OCI-LY3 (cell line): Measurements from ENCODE around the gene CAMTA1.
"Not testable (repeated sequence)": the region's sequence is repeated elsewhere in the genome, so short reads cannot be mapped to it uniquely, and the experiment has no call there.

ENCODE experiments used
- H2AFZ ChIP-seq: fragments of 200-600, 300-600 bp; shearing (Covaris generic); 2 replicates; pipeline ENCODE4 v1.6.0; 2014; ENCODE audit warnings: antibody characterized with exemption, low read depth, low read length
- H3K27ac ChIP-seq: fragments of 200-600, 300-600 bp; sonication (generic); 2 replicates; pipeline ENCODE4 v1.5.1; 2014; ENCODE audit warnings: mild to moderate bottlenecking, low read length, moderate library complexity, mixed read lengths
- H3K27me3 ChIP-seq: fragments of 200-600, 300-600 bp; sonication (generic); 2 replicates; pipeline ENCODE4 v1.6.1; 2014; ENCODE audit warnings: low read depth, low read length, mixed read lengths
- H3K36me3 ChIP-seq: fragments of 200-600, 300-600 bp; sonication (generic); replicated peaks from 2 replicates; pipeline ENCODE3; 2014; ENCODE audit warnings: low read depth, low read length, mixed read lengths
- H3K4me1 ChIP-seq: fragments of 300-600, 200-600 bp; sonication (generic); 2 replicates; pipeline ENCODE4 v1.6.1; 2014; ENCODE audit warnings: low read length, mixed read lengths
- H3K4me2 ChIP-seq: fragments of 200-600, 300-600 bp; sonication (generic); 2 replicates; pipeline ENCODE4 v1.6.1; 2014; ENCODE audit warnings: low read length, mixed read lengths
- H3K4me3 ChIP-seq: fragments of 300-600, 200-600 bp; sonication (generic); 2 replicates; pipeline ENCODE4 v1.5.1; 2014; ENCODE audit warnings: antibody characterized with exemption, mild to moderate bottlenecking, low read length, moderate library complexity
- H3K79me2 ChIP-seq: fragments of 300-600, 200-600 bp; shearing (Covaris generic); 2 replicates; pipeline ENCODE4 v1.6.1; 2014; ENCODE audit warnings: mild to moderate bottlenecking, low read length, mixed read lengths
- H3K9ac ChIP-seq: fragments of 300-600, 200-600 bp; shearing (Covaris generic); 2 replicates; pipeline ENCODE4 v1.6.0; 2014; ENCODE audit warnings: mild to moderate bottlenecking, low read length, moderate library complexity
- H3K9me3 ChIP-seq: fragments of 200-600, 300-600 bp; shearing (Covaris generic); 2 replicates; pipeline ENCODE4 v1.6.1; 2014; ENCODE audit warnings: low read length, mixed read lengths; ENCODE audit not compliant: insufficient read depth
- H4K20me1 ChIP-seq: fragments of 200-600, 300-600 bp; sonication (generic); 2 replicates; pipeline ENCODE4 v1.6.1; 2016; ENCODE audit warnings: low read length, mixed read lengths; ENCODE audit not compliant: insufficient read depth
- EZH2phosphoT487 ChIP-seq: fragments of 200-600 bp; shearing (Covaris generic); IDR thresholded peaks from 2 replicates; pipeline ENCODE4 v1.6.1; 2018; ENCODE audit warnings: antibody characterized with exemption, mixed run types, low read depth
- TF ChIP-seq, protein P1 (sequence below): fragments of 200-600, 300-600 bp; sonication (generic); IDR thresholded peaks from 2 replicates; pipeline ENCODE4 v1.5.1; 2014; ENCODE audit warnings: antibody characterized with exemption, low read length, low read depth

The CAMTA1 gene

GRCh38 chr1:7594714-7595295, 809.6 kb downstream of the CAMTA1 start:
- H3K27ac ChIP-seq: no peak overlapping the region
- no peaks in the 10 kb centered on the region; the same call in none of the 2 replicates for H3K27me3 ChIP-seq
- H3K4me2 ChIP-seq: no peak overlapping the region
- H3K4me3 ChIP-seq: no peak overlapping the region
- no peaks in the 10 kb centered on the region for H4K20me1 ChIP-seq
- H3K9ac ChIP-seq: no peak overlapping the region
- H3K79me2 ChIP-seq: no peaks in the 10 kb centered on the region
- H2AFZ ChIP-seq: no peak overlapping the region
- H3K36me3 ChIP-seq: no peaks in the 10 kb centered on the region
- H3K4me1 ChIP-seq: no peaks in the 10 kb centered on the region
- TF ChIP-seq, protein P1, sequence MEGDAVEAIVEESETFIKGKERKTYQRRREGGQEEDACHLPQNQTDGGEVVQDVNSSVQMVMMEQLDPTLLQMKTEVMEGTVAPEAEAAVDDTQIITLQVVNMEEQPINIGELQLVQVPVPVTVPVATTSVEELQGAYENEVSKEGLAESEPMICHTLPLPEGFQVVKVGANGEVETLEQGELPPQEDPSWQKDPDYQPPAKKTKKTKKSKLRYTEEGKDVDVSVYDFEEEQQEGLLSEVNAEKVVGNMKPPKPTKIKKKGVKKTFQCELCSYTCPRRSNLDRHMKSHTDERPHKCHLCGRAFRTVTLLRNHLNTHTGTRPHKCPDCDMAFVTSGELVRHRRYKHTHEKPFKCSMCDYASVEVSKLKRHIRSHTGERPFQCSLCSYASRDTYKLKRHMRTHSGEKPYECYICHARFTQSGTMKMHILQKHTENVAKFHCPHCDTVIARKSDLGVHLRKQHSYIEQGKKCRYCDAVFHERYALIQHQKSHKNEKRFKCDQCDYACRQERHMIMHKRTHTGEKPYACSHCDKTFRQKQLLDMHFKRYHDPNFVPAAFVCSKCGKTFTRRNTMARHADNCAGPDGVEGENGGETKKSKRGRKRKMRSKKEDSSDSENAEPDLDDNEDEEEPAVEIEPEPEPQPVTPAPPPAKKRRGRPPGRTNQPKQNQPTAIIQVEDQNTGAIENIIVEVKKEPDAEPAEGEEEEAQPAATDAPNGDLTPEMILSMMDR: no peak
- no peak for TF ChIP-seq EZH2phosphoT487
- H3K9me3 ChIP-seq: no peaks in the 10 kb centered on the region

DNA sequence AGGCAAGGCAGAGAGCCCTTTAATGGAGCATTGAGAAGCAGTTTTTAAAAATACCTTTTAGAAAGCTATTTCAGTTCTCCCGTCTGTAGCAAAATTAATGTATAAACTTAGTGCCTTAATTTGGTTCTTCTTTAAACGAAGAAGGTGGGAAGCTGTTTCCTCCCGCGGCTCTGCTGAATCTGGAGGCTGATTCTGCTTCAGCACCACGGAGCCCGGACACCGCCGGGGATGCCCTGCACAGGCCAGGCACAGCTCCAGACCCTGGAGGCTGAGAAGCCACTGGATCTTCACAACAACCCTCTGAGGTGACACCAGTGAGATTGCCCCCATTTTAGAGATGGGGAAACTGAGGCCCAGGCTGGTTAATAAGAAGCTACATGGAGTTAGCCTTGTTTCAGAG, 810.1 kb downstream of the CAMTA1 start:
- H2AFZ ChIP-seq: no peak overlapping the region
- H3K9ac ChIP-seq: no peak overlapping the region
- H4K20me1 ChIP-seq: no peaks in the 10 kb centered on the region
- no peaks in the 10 kb centered on the region for H3K36me3 ChIP-seq
- H3K79me2 ChIP-seq: no peaks in the 10 kb centered on the region
- no peaks in the 10 kb centered on the region for H3K9me3 ChIP-seq
- no peak for TF ChIP-seq EZH2phosphoT487
- TF ChIP-seq, protein P1: no peak
- no peaks in the 10 kb centered on the region for H3K4me1 ChIP-seq
- H3K4me2 ChIP-seq: no peak overlapping the region
- no peak overlapping the region for H3K27ac ChIP-seq
- H3K27me3 ChIP-seq: no peaks in the 10 kb centered on the region; the same call in none of the 2 replicates
- H3K4me3 ChIP-seq: no peak overlapping the region

- TF ChIP-seq EZH2phosphoT487: no peak
- TF ChIP-seq, protein P1: no peak
Observed at GRCh38 chr1:7596126-7596965, 811.1 kb downstream of the CAMTA1 start.

GRCh38 chr1:7598058-7598457, 812.8 kb downstream of the CAMTA1 start:
- not testable (repeated sequence) for H2AFZ ChIP-seq, H3K4me2 ChIP-seq, H3K4me1 ChIP-seq, H3K4me3 ChIP-seq, H3K36me3 ChIP-seq, H4K20me1 ChIP-seq, H3K9ac ChIP-seq, H3K27me3 ChIP-seq, H3K79me2 ChIP-seq, H3K9me3 ChIP-seq, H3K27ac ChIP-seq

More at GRCh38 chr1:7596126-7596965, 811.1 kb downstream of the CAMTA1 start:
- H3K9me3 ChIP-seq: no peaks in the 10 kb centered on the region
- no peak overlapping the region for H3K4me2 ChIP-seq
- H3K36me3 ChIP-seq: no peaks in the 10 kb centered on the region
- no peak overlapping the region for H3K4me3 ChIP-seq
- H3K9ac ChIP-seq: no peak overlapping the region
- no peaks in the 10 kb centered on the region for H3K4me1 ChIP-seq
- H2AFZ ChIP-seq: no peak overlapping the region
- no peaks in the 10 kb centered on the region for H4K20me1 ChIP-seq
- H3K79me2 ChIP-seq: no peaks in the 10 kb centered on the region
- H3K27me3 ChIP-seq: no peaks in the 10 kb centered on the region; the same call in none of the 2 replicates
- H3K27ac ChIP-seq: no peak overlapping the region

DNA sequence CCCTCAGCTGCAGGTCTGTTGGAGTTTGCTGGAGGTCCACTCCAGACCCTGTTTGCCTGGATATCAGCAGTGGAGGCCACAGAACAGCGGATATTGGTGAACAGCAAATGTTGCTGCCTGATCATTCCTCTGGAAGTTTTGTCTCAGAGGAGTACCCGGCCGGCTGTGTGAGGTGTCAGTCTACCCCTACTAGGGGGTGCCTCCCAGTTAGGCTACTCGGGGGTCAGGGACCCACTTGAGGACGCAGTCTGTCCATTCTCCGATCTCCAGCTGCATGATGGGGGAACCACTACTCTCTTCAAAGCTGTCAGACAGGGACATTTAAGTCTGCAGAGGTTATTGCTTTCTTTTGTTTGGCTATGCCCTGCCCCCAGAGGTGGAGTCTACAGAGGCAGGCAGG, 819.7 kb downstream of the CAMTA1 start:
- not testable (repeated sequence) for H3K4me2 ChIP-seq, H3K9ac ChIP-seq, H4K20me1 ChIP-seq, H3K9me3 ChIP-seq, H3K36me3 ChIP-seq, H3K27me3 ChIP-seq, H3K4me3 ChIP-seq, H3K4me1 ChIP-seq, H3K27ac ChIP-seq, H2AFZ ChIP-seq, H3K79me2 ChIP-seq
